HUDEP-2 (cell line): Measurements from ENCODE around the gene CNR2.

Experiments
- DNase-seq, 76 experiments: peaks; one replicate each; lab custom pipeline; 2025; ENCODE audit not compliant: unreplicated experiment in 76 of 76; lab: John Stamatoyannopoulos, UW

The CNR2 gene

DNA sequence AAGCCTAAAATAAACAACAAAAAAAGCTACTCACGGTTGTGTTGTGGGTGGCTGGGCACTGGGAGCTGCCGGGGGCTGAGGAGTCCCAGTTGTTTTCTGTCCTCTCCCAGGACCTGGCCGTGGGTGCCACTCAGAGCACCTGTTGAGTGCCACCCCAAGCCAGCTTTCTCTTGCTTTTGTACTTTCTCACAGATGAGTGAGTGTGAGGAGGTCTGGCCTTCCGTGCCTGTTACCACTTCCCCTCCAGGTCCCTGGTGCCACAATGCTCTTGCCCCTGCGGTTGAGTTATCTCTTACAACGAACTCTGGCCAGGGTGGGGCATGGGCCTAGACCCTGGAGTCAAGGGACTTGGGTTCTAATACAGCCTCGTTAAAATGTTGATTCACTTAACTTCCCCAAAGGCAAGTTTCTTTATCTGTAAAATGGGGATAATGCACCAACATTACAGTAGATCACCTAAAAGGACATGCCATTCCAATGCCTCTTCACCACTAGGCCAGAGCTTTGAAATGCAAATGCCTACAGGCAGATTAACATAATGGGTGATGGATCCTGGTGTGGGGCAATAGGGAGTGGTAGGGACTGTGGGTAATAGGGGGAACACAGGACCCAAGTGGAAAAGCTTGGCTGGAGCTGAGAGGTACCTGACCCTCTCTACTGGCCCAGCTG, at the start of gene CNR2:
TSS of gene CNR2 (minus strand) at position 151 of the 669 bp plus-strand sequence. CDS start 37,745 bp downstream, outside the sequence.
- peak in 1 of 76 experiments; percentile 11 for DNase-seq

DNA sequence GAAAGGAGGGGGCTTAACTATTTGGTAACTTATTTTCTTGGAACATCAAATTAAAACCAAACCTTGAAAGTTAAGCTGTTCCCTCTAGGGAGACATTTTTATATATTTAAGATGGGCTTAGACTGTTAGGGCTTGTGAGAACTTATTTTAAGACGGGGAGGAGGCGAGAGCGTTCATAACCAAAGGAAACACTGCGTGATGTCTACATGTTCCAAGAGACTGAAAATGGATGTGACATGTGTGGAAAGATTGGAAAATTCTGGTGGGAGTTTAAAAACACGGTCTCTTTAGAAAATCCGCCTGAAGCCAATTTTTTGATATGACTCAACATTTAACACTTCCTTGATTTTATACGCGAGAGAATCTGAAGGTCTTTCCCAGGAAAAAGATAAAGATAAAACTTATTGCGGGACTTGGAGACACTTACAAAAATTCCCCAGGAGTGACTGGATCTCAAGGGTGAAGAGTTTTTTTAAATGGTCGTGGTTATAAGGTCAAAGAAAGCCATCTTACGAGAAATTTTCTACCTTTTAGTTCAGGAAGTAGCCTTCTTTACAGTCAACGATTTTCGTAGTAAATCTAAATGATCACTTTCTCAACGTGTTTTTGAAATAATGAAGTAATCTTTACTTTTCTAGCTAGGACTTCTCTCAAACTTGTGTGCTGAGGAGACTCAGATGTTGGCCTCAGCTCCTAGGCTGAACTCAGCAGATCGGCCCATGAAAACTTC, 47.3 kb upstream of the CNR2 start:
- no peak for DNase-seq

DNA sequence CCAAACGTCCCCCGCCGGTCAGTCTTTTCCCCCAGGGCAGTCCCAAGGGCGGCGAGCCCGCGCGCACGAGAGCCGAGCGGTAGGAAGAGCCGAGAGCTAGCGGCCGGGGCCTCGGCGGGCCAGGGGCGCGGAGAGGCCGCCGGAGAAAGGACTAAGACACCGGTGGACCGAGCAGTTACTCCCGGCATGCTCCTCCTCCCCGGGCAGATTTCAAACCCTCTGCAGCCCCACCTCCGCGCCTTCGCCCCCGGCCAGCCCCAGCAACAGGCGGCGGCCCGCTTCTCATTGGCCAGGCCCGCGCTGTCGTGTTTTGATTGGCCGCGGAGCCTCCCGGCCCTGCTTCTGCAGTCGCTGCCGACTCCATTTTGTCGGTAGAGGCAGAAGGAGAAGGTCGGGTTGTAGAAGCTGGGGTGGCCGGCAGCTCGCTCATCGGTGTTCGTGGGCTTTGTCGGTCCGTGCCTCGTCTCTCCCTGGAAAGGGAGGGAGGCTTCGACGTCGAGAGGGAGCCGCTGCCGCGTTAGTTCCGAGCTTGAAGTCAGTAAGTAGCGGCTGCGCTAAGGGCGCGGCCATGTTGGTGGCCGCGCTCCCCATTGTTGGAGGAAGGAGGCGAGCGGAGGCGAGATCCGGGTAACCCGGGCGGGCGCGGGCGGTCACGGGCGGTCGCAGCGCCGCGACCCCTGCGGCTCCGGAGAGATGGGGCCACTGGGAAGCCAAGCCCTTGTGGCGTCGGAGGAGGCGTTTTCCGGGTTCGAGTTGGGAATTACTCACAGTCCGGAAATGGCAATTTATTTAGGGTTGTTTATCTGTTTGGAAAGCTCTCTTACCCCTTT, 46.5 kb upstream of the CNR2 start, which contains the start of gene PNRC2:
TSS of gene PNRC2 (plus strand) at position 368 of the 830 bp plus-strand sequence. CDS start 1,630 bp downstream, outside the sequence.
- DNase-seq = peak; percentile 29 to 96 (median 92)

DNA sequence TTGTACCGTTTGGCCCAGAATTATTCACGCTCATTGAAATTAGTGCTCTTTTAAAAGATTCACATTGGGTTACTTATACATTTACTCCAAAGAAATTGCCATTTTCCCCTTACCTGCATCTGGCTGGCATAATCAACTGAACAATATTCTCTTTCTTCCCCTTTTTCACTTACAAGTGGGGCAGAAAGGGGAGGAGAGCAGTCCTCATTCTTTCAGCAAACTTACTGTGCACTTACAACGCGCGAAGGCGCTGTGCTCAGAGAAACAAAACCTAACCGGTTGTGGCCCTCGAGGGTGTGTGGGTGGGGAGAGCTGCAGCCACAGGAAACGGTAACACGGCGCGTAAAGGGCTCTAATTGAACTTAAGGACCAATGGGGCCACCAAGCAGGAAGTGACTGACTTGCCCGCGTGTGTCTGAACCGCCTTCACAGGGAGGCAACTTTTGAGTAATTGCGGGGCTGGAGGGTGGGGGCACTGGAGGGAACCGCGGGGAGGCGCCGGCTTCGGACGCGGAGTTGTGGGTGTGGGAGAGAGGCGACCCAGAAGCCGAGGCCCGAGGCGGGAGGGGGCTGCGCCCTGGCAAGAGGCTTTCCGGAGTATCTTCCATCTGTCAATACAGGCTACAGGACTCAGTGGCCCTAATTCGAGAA, 45.8 kb upstream of the CNR2 start:
- DNase-seq = peak; percentile 61 to 95 (median 89)

DNA sequence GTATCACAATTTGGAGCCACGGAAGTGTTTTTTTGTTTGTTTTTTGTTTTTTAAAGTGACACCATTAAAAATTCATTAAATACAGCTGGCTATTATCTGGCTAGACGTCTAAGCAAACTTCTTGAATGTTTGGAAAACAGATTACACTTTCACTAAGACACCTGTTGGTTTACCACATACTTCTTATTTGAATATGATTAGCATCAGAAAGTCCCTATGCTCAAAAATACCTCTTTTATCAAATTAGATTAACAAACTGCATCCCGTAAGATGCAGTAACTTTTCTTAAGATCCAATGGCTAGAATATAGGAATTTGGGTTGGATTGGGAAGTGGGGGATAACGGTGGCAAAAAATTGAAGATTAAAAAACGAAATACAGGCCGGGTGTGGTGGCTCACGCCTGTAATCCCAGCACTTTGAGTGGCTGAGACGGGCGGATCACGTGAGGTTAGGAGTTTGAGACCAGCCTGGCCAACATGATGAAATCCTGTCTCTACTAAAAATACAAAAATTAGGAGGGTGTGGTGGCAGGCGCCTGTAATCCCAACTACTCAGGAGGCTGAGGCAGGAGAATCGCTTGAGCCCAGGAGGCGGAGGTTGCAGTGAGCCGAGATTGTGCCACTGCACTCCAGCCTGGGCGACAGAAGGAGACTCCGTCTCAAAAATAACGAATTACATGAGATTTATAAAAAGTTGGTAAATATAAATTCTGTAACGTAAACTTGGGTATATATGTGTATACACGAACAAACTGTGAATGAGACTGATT, 45.1 kb upstream of the CNR2 start:
- DNase-seq = peak in 40 of 76 experiments; percentile 5 to 51 (median 22)

DNA sequence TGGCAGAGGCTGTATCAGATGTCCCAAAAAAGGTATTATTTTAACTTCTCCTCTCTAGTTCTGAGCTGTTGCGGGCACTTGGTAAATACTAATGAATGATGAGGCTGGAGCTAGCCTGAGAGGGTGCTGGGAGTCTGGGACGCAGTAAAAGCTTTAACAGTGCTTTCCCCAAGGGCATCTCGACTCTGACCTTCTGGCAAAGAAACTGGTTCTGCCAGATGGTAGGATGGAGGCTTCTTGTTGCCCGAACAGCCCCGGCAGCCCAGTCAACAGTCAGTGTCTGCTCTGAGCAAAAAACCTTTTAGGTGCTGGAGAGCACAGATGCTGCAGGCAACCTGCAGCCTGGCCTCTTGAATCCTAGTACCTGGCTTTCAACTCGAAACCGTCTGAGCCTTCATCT, 43.9 kb upstream of the CNR2 start:
- DNase-seq = no peak

DNA sequence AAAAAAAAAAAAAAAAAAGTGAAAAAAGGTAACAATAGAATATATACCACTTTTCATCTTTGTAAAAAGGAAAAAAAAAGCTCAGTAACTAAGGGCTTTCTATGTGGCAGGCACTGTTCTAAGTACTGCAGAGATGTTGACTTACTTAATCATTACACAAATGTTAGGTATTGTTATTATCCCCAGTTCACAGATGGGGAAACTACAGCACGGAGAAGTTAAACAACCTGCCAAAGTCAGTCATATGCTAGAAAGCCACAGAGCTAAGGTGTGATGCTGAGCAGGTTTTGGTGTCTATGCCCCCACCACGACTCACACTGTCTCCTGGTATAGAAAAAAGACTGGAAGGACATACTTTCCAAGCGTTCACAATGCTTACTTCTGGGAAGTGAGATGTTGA, 39.9 kb upstream of the CNR2 start:
- DNase-seq = no peak

DNA sequence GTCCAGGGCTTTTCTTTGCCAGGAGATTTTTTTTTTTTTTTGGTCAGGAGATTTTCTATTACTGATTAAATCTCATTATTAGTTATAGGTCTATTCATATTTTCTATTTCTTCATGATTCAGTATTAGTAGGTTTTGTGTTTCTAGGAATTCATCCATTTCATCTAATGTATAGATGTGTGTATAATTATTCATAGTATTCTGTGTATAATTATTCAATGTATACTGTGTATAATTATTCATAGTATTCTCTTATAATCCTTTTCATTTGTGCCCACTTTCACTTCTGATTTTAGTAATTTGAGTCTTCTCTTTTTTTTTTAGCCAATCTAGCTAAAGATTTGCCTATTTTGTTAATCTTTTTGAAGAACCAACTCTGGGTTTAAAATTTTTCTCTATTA, 34.2 kb upstream of the CNR2 start:
- no peak for DNase-seq

DNA sequence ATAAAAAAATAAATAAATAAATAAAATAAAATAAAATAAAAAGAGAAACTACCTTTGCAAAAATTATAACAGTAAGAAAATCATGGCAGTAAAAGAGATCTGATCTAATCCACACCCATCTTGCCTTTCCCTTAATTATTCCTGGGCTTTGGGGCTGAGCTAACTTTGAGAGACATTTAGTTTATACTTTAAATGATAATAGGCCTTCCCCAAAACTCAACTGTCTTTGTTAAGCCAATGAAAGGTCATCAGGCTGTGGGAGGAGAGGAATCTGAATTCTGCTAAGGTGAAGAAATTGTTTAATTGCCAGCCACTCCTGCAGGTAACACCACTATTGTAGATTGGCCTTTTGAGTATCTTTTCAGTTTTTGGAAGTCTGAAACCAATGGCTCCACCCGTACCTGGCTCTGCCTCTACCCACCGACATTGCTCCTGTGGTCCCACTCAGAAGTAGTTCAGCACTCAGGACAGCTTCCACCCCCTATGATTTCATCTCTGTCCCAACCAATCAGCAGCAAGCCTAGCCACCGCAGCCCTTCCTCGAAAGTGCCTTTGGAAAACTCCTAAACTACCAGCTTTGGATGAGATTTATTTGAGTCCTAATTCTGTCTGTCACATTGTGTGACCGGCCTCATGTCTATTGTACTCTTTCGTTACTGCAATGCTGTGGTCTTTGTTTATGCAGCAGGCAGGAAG, 23.5 kb upstream of the CNR2 start:
- no peak for DNase-seq

DNA sequence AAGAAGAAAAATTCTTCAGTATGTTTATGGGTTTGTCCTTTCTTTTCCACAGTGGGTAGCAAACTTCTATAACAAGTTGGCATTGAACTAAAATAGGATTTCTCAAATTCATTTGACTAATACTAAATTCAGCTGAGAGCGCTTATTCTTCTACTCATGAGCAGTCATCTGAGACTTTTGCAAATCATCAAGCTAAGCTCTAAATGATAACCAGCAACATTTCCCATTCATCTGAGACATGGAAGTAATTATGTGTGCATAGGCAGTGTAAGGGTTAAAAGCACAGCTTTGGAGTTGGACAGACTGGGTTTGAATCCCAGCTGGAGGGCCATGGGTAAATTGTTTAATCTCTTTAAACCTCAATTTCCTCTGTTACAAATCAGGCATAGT, 18.3 kb upstream of the CNR2 start:
- no peak for DNase-seq

DNA sequence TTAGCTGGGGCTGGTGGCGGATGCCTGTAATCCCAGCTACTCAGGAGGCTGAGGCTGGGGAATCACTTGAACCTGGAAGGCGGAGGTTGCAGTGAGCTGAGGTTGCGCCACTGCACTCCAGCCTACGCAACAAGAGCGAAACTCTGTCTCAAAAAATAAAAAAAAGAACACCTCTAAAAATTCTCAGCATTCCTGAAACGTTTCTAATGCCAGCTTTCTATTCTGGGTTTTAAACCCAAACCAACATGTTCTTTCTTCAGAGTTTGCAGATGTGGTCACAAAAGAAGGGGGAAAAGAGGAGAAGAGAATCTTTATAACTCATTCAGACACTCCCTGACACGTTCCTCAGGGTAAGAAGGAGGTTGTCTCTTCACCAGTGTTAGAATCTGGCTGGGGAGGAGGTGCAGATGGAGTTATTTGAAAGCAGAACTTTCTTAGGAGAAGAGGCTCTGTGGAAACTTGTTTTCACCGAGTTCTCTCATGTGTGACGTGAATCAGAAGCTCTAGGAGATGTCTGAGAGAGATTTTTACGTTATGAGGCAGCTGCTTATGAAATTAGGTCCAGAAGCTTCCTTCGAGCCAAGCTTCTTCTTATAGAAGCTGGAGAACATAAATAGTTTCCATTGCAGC, 17.8 kb upstream of the CNR2 start:
- no peak for DNase-seq

DNA sequence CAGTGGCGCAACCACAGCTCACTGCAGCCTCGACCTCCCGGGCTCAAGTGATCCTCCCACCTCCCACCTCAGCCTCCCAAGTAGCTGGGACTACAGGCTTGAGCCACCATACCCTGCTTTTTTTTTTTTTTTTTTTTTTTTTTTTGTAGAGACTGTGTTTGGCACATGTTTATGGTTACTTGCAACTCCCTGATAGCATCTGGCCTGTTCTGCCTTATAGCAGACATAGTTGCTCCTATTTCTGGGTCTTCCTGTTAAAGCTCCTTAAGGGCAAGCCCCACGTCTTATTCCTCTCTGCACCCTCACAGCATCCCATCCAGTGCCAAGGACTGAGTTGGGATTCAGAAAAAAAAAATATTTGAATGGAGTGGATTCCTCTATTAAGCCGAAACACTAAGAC, 17.1 kb upstream of the CNR2 start:
- peak in 1 of 76 experiments; percentile 23 for DNase-seq

DNA sequence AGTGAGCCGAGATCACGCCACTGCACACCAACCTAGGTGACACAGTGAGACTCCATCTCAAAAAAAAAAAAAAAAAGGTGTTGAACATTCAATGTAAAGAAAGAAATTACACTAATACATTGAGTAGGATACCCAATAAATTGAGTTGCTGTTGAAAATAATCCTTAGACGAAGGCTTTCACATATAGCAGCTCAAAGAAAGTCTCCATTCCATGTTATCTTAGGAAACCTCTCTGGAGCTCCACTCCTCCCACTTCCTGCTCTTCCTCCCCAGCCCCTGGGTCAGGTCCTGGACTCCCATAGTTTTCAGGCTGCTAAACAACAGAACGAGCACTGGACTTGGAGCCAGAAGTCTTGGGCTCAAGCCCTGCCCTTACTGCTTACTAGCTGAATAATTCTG, 15.6 kb upstream of the CNR2 start:
- no peak for DNase-seq

DNA sequence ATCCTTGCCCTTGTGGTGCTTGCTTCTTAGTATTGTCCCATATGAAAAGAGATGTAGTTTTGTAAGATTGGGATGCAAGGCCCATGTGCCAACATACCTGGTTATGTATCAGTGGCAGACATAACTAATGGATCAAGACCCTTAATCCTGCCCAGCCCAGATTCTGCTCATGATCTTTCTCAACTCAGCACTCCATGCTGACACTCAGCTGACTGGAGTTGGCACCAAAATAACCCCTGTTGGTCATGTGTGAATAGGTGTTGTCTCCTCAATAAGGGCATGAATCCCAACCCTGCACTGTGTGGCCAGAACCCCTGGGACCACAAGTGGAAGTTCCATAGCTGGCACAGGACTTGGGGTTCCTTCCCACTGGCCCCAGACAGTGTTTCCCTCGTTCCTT, 13.9 kb upstream of the CNR2 start:
- DNase-seq = no peak

DNA sequence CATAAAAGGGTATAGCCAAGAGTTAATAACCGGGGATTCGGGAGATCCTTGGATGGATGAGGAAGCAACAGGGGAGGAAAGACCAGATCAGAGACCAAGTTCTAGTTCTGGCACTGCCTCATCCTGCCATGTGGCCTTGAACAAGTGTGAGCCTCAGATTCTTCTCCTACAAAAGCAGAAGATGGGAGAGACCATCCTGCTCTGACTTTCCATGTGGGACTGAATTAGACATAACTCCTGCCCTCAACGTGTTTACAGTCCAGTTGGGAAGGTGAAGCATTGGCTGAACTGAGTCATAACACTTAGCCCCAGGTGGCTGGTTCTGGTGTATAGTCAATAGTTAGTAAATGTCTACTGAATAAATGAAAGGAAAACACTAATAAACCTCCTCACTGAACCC, 12.1 kb upstream of the CNR2 start:
- DNase-seq = no peak

DNA sequence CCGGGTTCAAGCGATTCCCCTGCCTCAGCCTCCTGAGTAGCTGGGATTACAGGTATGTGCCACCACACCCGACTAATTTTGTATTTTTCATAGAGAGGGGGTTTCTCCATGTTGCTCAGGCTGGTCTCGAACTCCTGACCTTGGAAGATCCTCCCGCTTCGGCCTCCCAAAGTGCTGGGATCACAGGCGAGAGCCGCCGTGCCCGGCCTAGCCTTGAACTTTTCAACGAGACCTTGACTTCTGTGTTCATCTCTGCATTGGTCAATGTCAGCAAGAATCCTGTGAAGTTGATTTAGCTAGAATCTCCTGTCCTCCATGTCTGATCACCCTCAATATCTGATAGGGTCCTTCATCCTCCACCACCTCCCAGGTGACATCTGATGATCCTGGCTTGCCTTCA, 11.4 kb upstream of the CNR2 start:
- DNase-seq = no peak

DNA sequence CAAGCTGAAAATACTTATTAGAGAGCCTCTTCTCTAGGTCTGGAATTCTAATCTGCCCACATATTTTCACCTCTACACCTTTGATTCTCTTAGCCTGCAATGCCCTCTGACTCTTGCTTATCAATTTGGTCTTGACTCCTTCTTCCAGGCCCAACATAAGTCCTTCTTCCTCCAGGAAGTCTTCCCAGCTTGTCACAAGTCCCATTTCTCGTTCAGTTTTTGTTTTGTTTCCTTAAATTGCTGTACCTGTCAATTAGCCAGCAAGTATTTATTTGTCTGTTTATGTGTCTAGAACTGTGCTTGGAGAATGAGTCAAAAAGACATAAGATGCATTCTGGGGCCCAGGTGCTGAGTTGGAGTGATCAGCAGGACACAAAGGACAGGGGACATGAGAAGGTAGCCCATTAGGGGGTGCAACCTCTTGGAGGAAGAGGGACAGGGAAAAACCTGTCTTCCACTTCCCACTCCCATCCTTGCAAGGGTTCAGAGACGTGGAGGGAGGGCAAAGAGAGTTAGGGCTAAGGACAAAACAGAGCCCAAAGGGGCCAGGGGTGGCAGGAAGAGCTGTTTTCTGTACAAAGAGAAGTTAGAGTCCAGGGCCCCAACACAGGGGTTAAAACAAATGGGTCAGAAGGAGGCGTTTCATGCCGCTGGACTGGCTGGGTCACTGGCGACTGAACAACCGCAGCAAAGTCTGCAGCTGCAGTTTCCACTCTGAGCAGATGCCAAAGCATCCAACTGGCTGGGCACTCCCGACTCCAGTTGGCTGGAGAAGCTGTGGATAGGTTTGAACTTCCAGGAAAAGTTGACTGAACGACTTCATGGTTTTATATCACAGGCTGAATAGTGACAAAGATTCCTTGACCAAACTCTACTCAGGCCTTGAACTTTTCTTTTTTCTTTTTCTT, 10.7 kb upstream of the CNR2 start:
- no peak for DNase-seq

DNA sequence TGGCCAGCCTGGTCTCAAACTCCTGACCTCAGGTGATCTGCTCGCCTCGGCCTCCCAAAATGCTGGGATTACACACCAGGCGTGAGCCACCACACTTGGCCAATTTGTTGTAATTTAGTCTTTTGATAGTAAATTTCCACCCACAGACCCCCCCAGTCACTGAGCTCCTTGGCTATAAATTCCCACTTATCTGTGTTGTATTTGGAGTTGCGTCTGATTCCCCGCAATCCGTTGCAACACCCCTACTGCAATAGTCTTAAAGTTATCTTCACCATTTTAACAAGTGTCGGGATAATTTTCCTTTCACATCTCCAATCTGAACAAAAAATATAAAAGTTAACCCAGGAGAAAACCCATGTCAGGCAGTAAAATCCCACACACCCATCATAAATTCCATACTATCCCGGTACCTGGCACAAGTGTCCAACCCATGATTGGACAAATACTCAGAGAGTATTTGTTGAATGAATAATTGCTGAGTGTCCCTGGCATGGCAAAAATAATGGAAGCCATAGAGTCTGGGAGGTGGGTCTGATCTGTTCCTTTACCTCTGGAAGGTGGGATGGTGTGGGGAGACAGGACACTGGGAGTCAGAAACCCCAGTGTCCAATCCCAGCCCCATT, 9.3 kb upstream of the CNR2 start:
- DNase-seq = no peak
